ENCODE measurements around the gene RAB22A.

The RAB22A gene

GRCh38 chr20:58303547-58303946 is 6.0 kb upstream of the RAB22A start:
- no peak for ATAC-seq
- TF ChIP-seq TSHZ2 (CRISPR knock-in tag; IDR thresholded peaks at IDR 0.05) = no peak
- TF ChIP-seq ZNF8 (CRISPR knock-in tag; IDR thresholded peaks at IDR 0.05) = no peak
- TF ChIP-seq PPARA (CRISPR knock-in tag; IDR thresholded peaks at IDR 0.05; ENCODE audit: borderline replicate concordance) = no peak
- no peak for TF ChIP-seq TOX (CRISPR knock-in tag; IDR thresholded peaks at IDR 0.05; ENCODE audit: borderline replicate concordance)
- TF ChIP-seq PATZ1 (CRISPR knock-in tag; IDR thresholded peaks at IDR 0.05; ENCODE audit: borderline replicate concordance) = no peak
- TF ChIP-seq ZNF70 (CRISPR knock-in tag; IDR thresholded peaks at IDR 0.05) = no peak
- TF ChIP-seq CSRNP3 (CRISPR knock-in tag; IDR thresholded peaks at IDR 0.05) = no peak
- TF ChIP-seq ZFP3 (CRISPR knock-in tag; IDR thresholded peaks at IDR 0.05) = no peak
- no peak for TF ChIP-seq ESRRG (CRISPR knock-in tag; IDR thresholded peaks at IDR 0.05)
- TF ChIP-seq TCF4 (CRISPR knock-in tag; IDR thresholded peaks at IDR 0.05; ENCODE audit: borderline replicate concordance) = no peak
- no peak for TF ChIP-seq ISL1 (CRISPR knock-in tag; IDR thresholded peaks at IDR 0.05)
- TF ChIP-seq ZFP30 (CRISPR knock-in tag; IDR thresholded peaks at IDR 0.05) = no peak
- TF ChIP-seq BACH2 (CRISPR knock-in tag; IDR thresholded peaks at IDR 0.05; ENCODE audit: borderline replicate concordance) = no peak
- no peak for TF ChIP-seq ZC3H10 (CRISPR knock-in tag; IDR thresholded peaks at IDR 0.05)
- TF ChIP-seq POU6F1 (CRISPR knock-in tag; IDR thresholded peaks at IDR 0.05; ENCODE audit: borderline replicate concordance, low read depth) = no peak
- no peak for TF ChIP-seq SNAI2 (CRISPR knock-in tag; IDR thresholded peaks at IDR 0.05)
- TF ChIP-seq ZNF565 (CRISPR knock-in tag; conservative IDR thresholded peaks at IDR 0.05; ENCODE audit: low read depth) = no peak

- no peak for ATAC-seq
- TF ChIP-seq BACH2 (CRISPR knock-in tag; IDR thresholded peaks at IDR 0.05; ENCODE audit: borderline replicate concordance) (no peak), OSR1 (CRISPR knock-in tag; IDR thresholded peaks at IDR 0.05) (no peak), TOX (CRISPR knock-in tag; IDR thresholded peaks at IDR 0.05; ENCODE audit: borderline replicate concordance) (no peak), RARB (CRISPR knock-in tag; IDR thresholded peaks at IDR 0.05) (no peak), ZNF70 (CRISPR knock-in tag; IDR thresholded peaks at IDR 0.05) (no peak), ISL1 (CRISPR knock-in tag; IDR thresholded peaks at IDR 0.05) (no peak), CSDC2 (CRISPR knock-in tag; IDR thresholded peaks at IDR 0.05) (no peak), POU6F1 (CRISPR knock-in tag; IDR thresholded peaks at IDR 0.05; ENCODE audit: borderline replicate concordance, low read depth) (no peak), ZFP30 (CRISPR knock-in tag; IDR thresholded peaks at IDR 0.05) (no peak), PATZ1 (CRISPR knock-in tag; IDR thresholded peaks at IDR 0.05; ENCODE audit: borderline replicate concordance) (no peak), TCF4 (CRISPR knock-in tag; IDR thresholded peaks at IDR 0.05; ENCODE audit: borderline replicate concordance) (no peak), CREB5 (CRISPR knock-in tag; IDR thresholded peaks at IDR 0.05; ENCODE audit: low read depth) (no peak), SNAI2 (CRISPR knock-in tag; IDR thresholded peaks at IDR 0.05) (no peak), ZNF8 (CRISPR knock-in tag; IDR thresholded peaks at IDR 0.05) (no peak), ZNF565 (CRISPR knock-in tag; conservative IDR thresholded peaks at IDR 0.05; ENCODE audit: low read depth) (no peak), GLIS3 (CRISPR knock-in tag; IDR thresholded peaks at IDR 0.05) (no peak), PPARA (CRISPR knock-in tag; IDR thresholded peaks at IDR 0.05; ENCODE audit: borderline replicate concordance) (no peak), CSRNP3 (CRISPR knock-in tag; IDR thresholded peaks at IDR 0.05) (no peak), ZFP3 (CRISPR knock-in tag; IDR thresholded peaks at IDR 0.05) (no peak)
These were observed 4.5 kb upstream of the RAB22A start for GRCh38 chr20:58305061-58305460.

Data from SK-N-SH treated with all-trans-retinoic acid at 6 μM for 48 hours (cell line).